ENCODE measurements around the gene CPSF4L. TPM values are rescaled to one million over a fixed set of nuclear protein-coding genes. Genes with fewer than 3 reads are reported as not detected.

Gene CPSF4L
- total and polyA plus RNA-seq, 2 of the 13 experiments (the other 11 are each of a cell fraction or from before 2014, with no cell fraction given): 0.73 to 1.6 TPM

DNA sequence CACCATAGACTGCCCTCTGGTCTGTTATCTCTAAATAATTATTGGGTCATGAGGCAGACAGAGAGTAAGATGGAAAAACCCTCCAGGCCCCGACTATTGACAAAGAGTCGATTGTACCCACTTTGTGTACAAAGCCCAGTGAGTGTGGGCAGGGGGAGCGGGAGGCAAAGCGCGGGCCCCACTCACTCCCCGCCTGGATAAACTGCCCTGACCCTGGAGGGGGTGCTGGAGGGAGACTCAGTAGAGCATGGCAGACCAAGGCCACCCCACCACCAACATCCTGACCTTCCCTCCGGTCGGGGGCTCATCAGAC is 11.2 kb upstream of the CPSF4L start (continued):
- TF ChIP-seq, protein P1, sequence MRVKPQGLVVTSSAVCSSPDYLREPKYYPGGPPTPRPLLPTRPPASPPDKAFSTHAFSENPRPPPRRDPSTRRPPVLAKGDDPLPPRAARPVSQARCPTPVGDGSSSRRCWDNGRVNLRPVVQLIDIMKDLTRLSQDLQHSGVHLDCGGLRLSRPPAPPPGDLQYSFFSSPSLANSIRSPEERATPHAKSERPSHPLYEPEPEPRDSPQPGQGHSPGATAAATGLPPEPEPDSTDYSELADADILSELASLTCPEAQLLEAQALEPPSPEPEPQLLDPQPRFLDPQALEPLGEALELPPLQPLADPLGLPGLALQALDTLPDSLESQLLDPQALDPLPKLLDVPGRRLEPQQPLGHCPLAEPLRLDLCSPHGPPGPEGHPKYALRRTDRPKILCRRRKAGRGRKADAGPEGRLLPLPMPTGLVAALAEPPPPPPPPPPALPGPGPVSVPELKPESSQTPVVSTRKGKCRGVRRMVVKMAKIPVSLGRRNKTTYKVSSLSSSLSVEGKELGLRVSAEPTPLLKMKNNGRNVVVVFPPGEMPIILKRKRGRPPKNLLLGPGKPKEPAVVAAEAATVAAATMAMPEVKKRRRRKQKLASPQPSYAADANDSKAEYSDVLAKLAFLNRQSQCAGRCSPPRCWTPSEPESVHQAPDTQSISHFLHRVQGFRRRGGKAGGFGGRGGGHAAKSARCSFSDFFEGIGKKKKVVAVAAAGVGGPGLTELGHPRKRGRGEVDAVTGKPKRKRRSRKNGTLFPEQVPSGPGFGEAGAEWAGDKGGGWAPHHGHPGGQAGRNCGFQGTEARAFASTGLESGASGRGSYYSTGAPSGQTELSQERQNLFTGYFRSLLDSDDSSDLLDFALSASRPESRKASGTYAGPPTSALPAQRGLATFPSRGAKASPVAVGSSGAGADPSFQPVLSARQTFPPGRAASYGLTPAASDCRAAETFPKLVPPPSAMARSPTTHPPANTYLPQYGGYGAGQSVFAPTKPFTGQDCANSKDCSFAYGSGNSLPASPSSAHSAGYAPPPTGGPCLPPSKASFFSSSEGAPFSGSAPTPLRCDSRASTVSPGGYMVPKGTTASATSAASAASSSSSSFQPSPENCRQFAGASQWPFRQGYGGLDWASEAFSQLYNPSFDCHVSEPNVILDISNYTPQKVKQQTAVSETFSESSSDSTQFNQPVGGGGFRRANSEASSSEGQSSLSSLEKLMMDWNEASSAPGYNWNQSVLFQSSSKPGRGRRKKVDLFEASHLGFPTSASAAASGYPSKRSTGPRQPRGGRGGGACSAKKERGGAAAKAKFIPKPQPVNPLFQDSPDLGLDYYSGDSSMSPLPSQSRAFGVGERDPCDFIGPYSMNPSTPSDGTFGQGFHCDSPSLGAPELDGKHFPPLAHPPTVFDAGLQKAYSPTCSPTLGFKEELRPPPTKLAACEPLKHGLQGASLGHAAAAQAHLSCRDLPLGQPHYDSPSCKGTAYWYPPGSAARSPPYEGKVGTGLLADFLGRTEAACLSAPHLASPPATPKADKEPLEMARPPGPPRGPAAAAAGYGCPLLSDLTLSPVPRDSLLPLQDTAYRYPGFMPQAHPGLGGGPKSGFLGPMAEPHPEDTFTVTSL (CRISPR knock-in tag; IDR thresholded peaks at IDR 0.05; ENCODE audit: borderline replicate concordance): peak; percentile 44; the same call in 1 of the 2 replicates
- TF ChIP-seq MAF1 (CRISPR knock-in tag; IDR thresholded peaks at IDR 0.05; ENCODE audit: borderline replicate concordance) (0 out of 2 replicates have a peak, but pooled peaks have one; percentile 59), CHD2 (IDR thresholded peaks at IDR 0.05; ENCODE audit: low read depth, low read length) (no peak), ZNF430 (CRISPR knock-in tag; IDR thresholded peaks at IDR 0.05) (no peak), JUN (CRISPR knock-in tag; IDR thresholded peaks at IDR 0.05) (0 out of 2 replicates have a peak, but pooled peaks have one; percentile 53), PHB2 (IDR thresholded peaks at IDR 0.05; ENCODE audit: partially characterized antibody) (no peak), HMG20A (CRISPR knock-in tag; IDR thresholded peaks at IDR 0.05; ENCODE audit: borderline replicate concordance) (peak; percentile 53; the same call in 1 of the 2 replicates), LCORL (IDR thresholded peaks at IDR 0.05) (no peak), LCORL (CRISPR knock-in tag; IDR thresholded peaks at IDR 0.05) (peak; percentile 57), REPIN1 (CRISPR knock-in tag; IDR thresholded peaks at IDR 0.05; ENCODE audit: borderline replicate concordance, low read depth) (0 out of 2 replicates have a peak, but pooled peaks have one; percentile 51), NFE2L1 (CRISPR knock-in tag; IDR thresholded peaks at IDR 0.05; ENCODE audit: borderline replicate concordance) (no peak), ZNF790 (CRISPR knock-in tag; IDR thresholded peaks at IDR 0.05; ENCODE audit: borderline replicate concordance) (no peak), ZNF205 (CRISPR knock-in tag; IDR thresholded peaks at IDR 0.05) (no peak), ZNF282 (IDR thresholded peaks at IDR 0.05; ENCODE audit: partially characterized antibody) (no peak)
- TF ChIP-seq, protein P2, sequence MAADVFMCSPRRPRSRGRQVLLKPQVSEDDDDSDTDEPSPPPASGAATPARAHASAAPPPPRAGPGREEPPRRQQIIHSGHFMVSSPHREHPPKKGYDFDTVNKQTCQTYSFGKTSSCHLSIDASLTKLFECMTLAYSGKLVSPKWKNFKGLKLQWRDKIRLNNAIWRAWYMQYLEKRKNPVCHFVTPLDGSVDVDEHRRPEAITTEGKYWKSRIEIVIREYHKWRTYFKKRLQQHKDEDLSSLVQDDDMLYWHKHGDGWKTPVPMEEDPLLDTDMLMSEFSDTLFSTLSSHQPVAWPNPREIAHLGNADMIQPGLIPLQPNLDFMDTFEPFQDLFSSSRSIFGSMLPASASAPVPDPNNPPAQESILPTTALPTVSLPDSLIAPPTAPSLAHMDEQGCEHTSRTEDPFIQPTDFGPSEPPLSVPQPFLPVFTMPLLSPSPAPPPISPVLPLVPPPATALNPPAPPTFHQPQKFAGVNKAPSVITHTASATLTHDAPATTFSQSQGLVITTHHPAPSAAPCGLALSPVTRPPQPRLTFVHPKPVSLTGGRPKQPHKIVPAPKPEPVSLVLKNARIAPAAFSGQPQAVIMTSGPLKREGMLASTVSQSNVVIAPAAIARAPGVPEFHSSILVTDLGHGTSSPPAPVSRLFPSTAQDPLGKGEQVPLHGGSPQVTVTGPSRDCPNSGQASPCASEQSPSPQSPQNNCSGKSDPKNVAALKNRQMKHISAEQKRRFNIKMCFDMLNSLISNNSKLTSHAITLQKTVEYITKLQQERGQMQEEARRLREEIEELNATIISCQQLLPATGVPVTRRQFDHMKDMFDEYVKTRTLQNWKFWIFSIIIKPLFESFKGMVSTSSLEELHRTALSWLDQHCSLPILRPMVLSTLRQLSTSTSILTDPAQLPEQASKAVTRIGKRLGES (CRISPR knock-in tag; IDR thresholded peaks at IDR 0.05; ENCODE audit: borderline replicate concordance): no peak
- TF ChIP-seq, protein P3, sequence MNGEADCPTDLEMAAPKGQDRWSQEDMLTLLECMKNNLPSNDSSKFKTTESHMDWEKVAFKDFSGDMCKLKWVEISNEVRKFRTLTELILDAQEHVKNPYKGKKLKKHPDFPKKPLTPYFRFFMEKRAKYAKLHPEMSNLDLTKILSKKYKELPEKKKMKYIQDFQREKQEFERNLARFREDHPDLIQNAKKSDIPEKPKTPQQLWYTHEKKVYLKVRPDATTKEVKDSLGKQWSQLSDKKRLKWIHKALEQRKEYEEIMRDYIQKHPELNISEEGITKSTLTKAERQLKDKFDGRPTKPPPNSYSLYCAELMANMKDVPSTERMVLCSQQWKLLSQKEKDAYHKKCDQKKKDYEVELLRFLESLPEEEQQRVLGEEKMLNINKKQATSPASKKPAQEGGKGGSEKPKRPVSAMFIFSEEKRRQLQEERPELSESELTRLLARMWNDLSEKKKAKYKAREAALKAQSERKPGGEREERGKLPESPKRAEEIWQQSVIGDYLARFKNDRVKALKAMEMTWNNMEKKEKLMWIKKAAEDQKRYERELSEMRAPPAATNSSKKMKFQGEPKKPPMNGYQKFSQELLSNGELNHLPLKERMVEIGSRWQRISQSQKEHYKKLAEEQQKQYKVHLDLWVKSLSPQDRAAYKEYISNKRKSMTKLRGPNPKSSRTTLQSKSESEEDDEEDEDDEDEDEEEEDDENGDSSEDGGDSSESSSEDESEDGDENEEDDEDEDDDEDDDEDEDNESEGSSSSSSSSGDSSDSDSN (CRISPR knock-in tag; IDR thresholded peaks at IDR 0.05): no peak
- TF ChIP-seq, protein P4, sequence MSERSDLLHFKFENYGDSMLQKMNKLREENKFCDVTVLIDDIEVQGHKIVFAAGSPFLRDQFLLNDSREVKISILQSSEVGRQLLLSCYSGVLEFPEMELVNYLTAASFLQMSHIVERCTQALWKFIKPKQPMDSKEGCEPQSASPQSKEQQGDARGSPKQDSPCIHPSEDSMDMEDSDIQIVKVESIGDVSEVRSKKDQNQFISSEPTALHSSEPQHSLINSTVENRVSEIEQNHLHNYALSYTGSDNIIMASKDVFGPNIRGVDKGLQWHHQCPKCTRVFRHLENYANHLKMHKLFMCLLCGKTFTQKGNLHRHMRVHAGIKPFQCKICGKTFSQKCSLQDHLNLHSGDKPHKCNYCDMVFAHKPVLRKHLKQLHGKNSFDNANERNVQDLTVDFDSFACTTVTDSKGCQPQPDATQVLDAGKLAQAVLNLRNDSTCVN (CRISPR knock-in tag; IDR thresholded peaks at IDR 0.05; ENCODE audit: borderline replicate concordance): peak; percentile 47; the same call in 1 of the 2 replicates

All from HepG2 (cell line).